CD4-positive, alpha-beta memory T cell (primary cell): ENCODE measurements around the gene TBRG4. TPM values are rescaled to one million over a fixed set of nuclear protein-coding genes. Genes with fewer than 3 reads are reported as not detected.
A peak's percentile ranks its signal among the peaks of the same experiment; 100 is the strongest.

Experiments
- CTCF ChIA-PET: fragments of 350-600 bp; sonication (Branson Sonifier 250); formaldehyde crosslinking; loops from one replicate; lab custom pipeline; 2021; ENCODE audit warnings: inconsistent platforms; ENCODE audit not compliant: partially characterized antibody; lab: Charles Lee
- POLR2A ChIA-PET: fragments of 350-600 bp; sonication (Branson Sonifier 250); formaldehyde crosslinking; loops from one replicate; lab custom pipeline; 2021; ENCODE audit not compliant: partially characterized antibody; lab: Charles Lee
- DNase-seq, 5 donors: peaks; one replicate each; pipeline versions ENCODE4 v3.0.0 to v3.0.0-alpha.2; 2020 to 2022; ENCODE audit warnings: mixed read lengths in 1 of 5
- H3K27ac ChIP-seq: one replicate; pipeline ENCODE4 v1.7.0; 2013; ENCODE audit warnings: low read depth, low read length
- H3K27me3 ChIP-seq: 2 replicates; pipeline ENCODE4 v1.7.0; 2013; ENCODE audit warnings: mild to moderate bottlenecking, low read length, moderate library complexity; ENCODE audit not compliant: insufficient read depth
- H3K36me3 ChIP-seq: 2 replicates; pipeline ENCODE4 v1.7.0; 2013; ENCODE audit warnings: mild to moderate bottlenecking, low read length, moderate library complexity; ENCODE audit not compliant: insufficient read depth
- H3K4me1 ChIP-seq: 2 replicates; pipeline ENCODE4 v1.7.0; 2013; ENCODE audit warnings: mild to moderate bottlenecking, low read length, moderate library complexity; ENCODE audit not compliant: insufficient read depth
- H3K4me3 ChIP-seq, 2 donors: one replicate each; pipeline ENCODE4 v1.7.0; 2013; ENCODE audit warnings: low read length in 2 of 2, mild to moderate bottlenecking in 1 of 2
- H3K9me3 ChIP-seq, 2 donors: one replicate each; pipeline ENCODE4 v1.7.0; 2013; ENCODE audit warnings: low read length in 2 of 2, control low read depth in 1 of 2; ENCODE audit not compliant: control insufficient read depth in 1 of 2
- H3K27ac Mint-ChIP-seq, 7 donors: one replicate each; pipeline ENCODE4 v1.8.0; 2020 to 2021; ENCODE audit warnings: mixed read lengths in 7 of 7, mild to moderate bottlenecking in 6 of 7, inconsistent platforms in 3 of 7, moderate library complexity in 3 of 7
- H3K27me3 Mint-ChIP-seq, 2 donors: one replicate each; pipeline ENCODE4 v1.8.0; 2020 to 2021; ENCODE audit warnings: mixed read lengths in 2 of 2
- H3K36me3 Mint-ChIP-seq, 2 donors: one replicate each; pipeline ENCODE4 v1.8.0; 2020 to 2021; ENCODE audit warnings: mixed read lengths in 2 of 2, inconsistent platforms in 1 of 2, mild to moderate bottlenecking in 1 of 2
- H3K4me1 Mint-ChIP-seq, 4 donors: one replicate each; pipeline ENCODE4 v1.8.0; 2020 to 2021; ENCODE audit warnings: mixed read lengths in 4 of 4, mild to moderate bottlenecking in 1 of 4
- H3K4me3 Mint-ChIP-seq, 8 donors: one replicate each; pipeline ENCODE4 v1.8.0; 2020 to 2021; ENCODE audit warnings: mixed read lengths in 8 of 8, mild to moderate bottlenecking in 7 of 8, moderate library complexity in 6 of 8, inconsistent platforms in 3 of 8
- H3K9me3 Mint-ChIP-seq, 8 donors: one replicate each; pipeline ENCODE4 v1.8.0; 2020 to 2021; ENCODE audit warnings: mixed read lengths in 8 of 8, mild to moderate bottlenecking in 5 of 8, inconsistent platforms in 3 of 8, moderate library complexity in 1 of 8
- intact Hi-C: fragments of 100-400 bp; cut with micrococcal nuclease; formaldehyde crosslinking; loops from one replicate; pipeline ENCODE4 v1.15.1; 2023
- polyA plus RNA-seq, 2 donors: library from polyadenylated mRNA; unstranded; fragments of 300-500 nt; fragmentation: Illumina TruSeq; gene quantifications; one replicate each; pipeline ENCODE4 v1.2.3, GENCODE V29; 2021
- total RNA-seq, 2 experiments: library from RNA; stranded (reverse); gene quantifications; one replicate each; pipeline ENCODE4 v1.2.3, GENCODE V29; 2021

Gene TBRG4
- total and polyA plus RNA-seq, 4 experiments from 2014 or later: 48.5 to 129 (median 84.3) TPM

DNA sequence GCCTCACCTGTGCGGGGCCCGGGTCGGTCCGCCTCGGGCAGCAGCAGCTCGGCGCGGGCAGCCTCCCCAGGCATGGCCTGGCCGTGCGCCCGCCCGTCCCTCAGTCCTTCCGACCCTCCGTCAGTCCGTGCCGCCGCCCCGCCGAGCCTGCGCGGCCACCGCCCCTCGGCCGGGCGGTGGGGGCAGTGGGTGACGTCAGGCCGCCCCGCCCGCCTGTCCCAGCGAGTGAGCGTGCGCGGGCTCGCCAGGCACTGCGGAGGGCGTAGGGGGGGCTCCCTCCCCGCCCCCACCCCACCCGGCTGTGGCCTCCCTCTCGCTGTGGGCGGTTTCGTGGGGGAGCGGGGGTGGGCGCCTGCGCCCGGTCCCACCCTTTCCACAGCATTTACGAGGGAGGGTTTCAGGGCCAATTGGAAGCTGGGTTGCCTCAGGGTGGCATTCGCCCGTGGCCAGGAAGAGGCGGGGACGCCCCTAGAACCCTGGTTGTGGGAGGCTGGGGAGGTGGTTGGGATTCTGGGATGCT is 22.6 kb downstream of the TBRG4 start, which contains the start of gene NACAD:
Gene NACAD, minus strand, starts transcription at position 149 of the 520 bp plus-strand sequence. Its CDS starts 75 bp downstream, at position 74.
- no peaks in the 10 kb centered on the region for H3K9me3 ChIP-seq
- no peaks in the 10 kb centered on the region for H3K36me3 ChIP-seq
- Mint-ChIP-seq H3K36me3 (peaks cover 0 to 6% of the 10 kb centered on the region in 2 donors), H3K9me3 (peaks cover 0 to 14% (median 9%) of the 10 kb centered on the region in 8 donors), H3K27ac (peak within 1 kb of the TSS; percentile 31 to 86 (median 65)), H3K27me3 (peaks cover 1 to 5% of the 10 kb centered on the region in 2 donors), H3K4me1 (peaks cover 0 to 10% (median 7%) of the 10 kb centered on the region in 4 donors), H3K4me3 (peak within 1 kb of the TSS; percentile 52 to 80 (median 70))
- intact Hi-C loops: no loop called here
- POLR2A ChIA-PET: interaction anchor here (0.6 to 1.7 kb wide), 3 partner anchors 8 to 61 kb away, joined by 3 to 5 read pairs (median 5); no protein-coding TSS in a partner anchor
- H3K4me3 ChIP-seq: peak within 1 kb of the TSS in 1 of 2 donors; percentile 49
- H3K27ac ChIP-seq: no peak within 1 kb of the TSS
- DNase-seq: peak in 1 of 5 donors; percentile 26
- CTCF ChIA-PET: no interaction called here
- peaks cover 8% of the 10 kb centered on the region for H3K4me1 ChIP-seq
- H3K27me3 ChIP-seq: peaks cover 8% of the 10 kb centered on the region

DNA sequence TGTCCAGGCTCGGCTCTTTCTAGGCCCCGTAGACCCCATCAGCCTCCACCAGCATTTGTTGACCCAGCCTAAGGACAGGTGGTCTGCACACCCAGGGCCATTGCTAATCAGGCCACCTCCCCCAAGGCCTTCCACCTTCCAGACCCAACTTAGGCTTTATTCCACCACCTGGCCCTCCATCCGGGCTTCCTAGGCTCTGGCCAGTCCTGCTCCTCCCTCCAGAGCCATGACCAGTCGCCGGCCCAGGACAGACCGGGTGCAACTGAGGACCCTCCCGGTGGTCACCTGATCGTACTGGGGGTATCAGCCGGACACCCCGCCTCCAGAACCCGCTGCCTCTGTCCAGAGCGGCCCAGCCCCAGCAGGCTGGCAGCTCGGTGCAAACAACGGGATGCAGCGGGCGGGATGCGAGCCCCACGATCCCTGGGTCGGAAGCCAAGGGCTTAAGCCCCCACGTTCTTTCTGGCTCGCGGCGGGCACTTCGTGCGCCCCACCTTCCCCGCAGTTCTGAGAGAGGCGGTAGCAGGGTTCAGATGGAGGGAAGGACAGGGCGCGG is 23.3 kb downstream of the TBRG4 start:
- POLR2A ChIA-PET: no interaction called here
- Mint-ChIP-seq H3K4me3 (peak overlapping the region in 3 of 8 donors; percentile 26 to 59 (median 29)), H3K36me3 (peaks cover 0 to 3% of the 10 kb centered on the region in 2 donors), H3K27ac (peak overlapping the region in 2 of 7 donors; percentile 11 to 57), H3K4me1 (peaks cover 0 to 10% (median 7%) of the 10 kb centered on the region in 4 donors), H3K27me3 (peaks cover 1 to 5% of the 10 kb centered on the region in 2 donors), H3K9me3 (peaks cover 0 to 9% (median 5%) of the 10 kb centered on the region in 8 donors)
- intact Hi-C loops: no loop called here
- H3K27ac ChIP-seq: no peak overlapping the region
- no peaks in the 10 kb centered on the region for H3K36me3 ChIP-seq
- no peak for DNase-seq
- CTCF ChIA-PET: no interaction called here
- no peaks in the 10 kb centered on the region for H3K9me3 ChIP-seq
- H3K27me3 ChIP-seq: peaks cover 8% of the 10 kb centered on the region
- H3K4me3 ChIP-seq: no peak overlapping the region
- peaks cover 8% of the 10 kb centered on the region for H3K4me1 ChIP-seq

DNA sequence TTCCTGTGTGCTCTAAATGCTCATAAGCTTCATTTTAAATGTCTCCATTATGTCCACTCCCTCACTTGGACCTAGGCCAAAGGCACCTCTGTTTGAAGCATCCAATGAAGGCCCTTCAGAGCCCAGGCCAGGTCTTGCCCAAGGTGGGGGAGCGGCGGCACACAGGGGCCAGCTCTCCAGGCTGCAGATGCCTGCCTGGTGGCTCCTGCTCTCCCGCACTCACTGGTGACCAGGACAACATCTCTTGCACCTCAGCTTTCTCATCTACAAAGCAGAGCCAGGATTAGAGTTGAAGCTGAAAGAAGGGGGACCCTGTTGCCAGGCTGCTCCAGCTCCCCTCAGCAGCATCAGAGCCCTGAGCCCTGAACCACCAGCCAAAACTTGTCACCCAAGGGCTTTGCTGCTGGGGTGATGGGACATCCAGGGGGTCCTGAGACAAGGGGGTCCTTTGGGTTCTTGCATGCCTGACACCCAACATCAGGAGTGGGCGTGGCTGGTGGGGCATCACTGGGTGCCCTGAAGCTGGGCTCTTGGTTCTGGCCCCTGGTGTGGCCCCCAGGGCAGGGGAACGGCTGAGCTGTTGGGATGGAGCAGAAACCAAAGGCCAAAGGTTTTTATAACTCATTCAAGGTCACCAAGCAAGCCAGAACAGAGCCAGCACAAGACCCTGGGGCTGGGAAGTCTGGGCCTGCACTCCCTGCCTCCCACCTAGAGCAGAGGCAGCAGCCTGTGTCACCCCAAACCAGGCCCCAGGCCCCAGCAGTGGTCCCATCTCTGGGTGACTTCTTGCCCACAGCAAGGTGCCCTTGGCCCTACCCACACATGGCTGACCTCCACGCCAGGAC is 24.0 kb downstream of the TBRG4 start:
- peak overlapping the region in 4 of 7 donors; percentile 11 to 57 (median 26) for H3K27ac Mint-ChIP-seq
- POLR2A ChIA-PET: interaction anchor here (1.3 kb wide), 1 partner anchor 17 kb away, joined by 4 read pairs; no protein-coding TSS in a partner anchor

DNA sequence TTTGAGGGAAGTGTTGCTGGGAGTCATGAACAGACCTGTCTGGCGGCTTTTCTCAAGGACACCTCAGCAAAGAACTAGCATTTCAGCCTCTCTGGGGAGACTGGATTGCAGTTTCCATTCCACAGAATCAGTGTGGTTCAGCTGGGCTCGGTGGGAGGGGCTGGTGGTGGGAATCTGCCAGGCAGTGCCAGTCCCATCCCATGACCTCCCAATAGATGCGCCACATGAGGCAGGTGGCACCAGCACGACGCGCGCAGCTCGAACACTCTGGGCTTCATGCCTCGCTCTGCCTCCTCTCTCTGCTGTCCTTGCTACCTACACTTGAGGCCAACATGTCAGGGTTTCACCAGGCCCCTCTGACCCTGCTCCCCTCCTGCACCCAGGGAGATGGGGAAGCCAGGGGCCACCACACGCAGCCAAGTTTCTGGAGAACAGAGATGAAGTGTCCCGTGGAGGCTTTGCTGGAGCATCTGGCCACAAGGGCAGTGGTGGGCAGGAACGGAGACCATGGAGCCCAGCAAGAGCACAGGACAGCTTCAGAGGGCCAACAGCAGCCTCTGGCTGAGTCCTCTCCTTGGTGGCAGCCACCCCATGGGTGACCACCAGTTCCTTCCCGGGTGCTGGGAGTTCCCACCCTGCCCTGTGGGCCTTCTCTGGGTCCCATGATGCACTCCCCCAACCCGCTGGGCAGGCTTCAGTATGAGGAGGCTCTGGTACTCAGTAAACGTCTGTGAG is 25.0 kb downstream of the TBRG4 start:
- DNase-seq: no peak
- H3K36me3 ChIP-seq: no peaks in the 10 kb centered on the region
- H3K4me3 ChIP-seq: no peak overlapping the region
- POLR2A ChIA-PET: interaction anchor here (1.3 kb wide), 1 partner anchor 18 kb away, joined by 4 read pairs; no protein-coding TSS in a partner anchor
- no peaks in the 10 kb centered on the region for H3K9me3 ChIP-seq
- Mint-ChIP-seq H3K9me3 (no peaks in the 10 kb centered on the region), H3K4me3 (no peak overlapping the region), H3K27me3 (peaks cover 1 to 5% of the 10 kb centered on the region in 2 donors), H3K36me3 (no peaks in the 10 kb centered on the region), H3K27ac (peak overlapping the region in 2 of 7 donors; percentile 30 to 37), H3K4me1 (peaks cover 0 to 10% (median 7%) of the 10 kb centered on the region in 4 donors)
- peaks cover 8% of the 10 kb centered on the region for H3K4me1 ChIP-seq
- H3K27me3 ChIP-seq: peaks cover 8% of the 10 kb centered on the region
- intact Hi-C loops: no loop called here
- CTCF ChIA-PET: interaction anchor here (0.7 to 1.2 kb wide), 4 partner anchors 10 to 251 kb away, joined by 3 read pairs; no protein-coding TSS in a partner anchor
- no peak overlapping the region for H3K27ac ChIP-seq

More for the DNA sequence above, 24.0 kb downstream of the TBRG4 start:
- CTCF ChIA-PET: interaction anchor here (0.7 to 1.1 kb wide), 3 partner anchors 11 to 252 kb away, joined by 3 read pairs; no protein-coding TSS in a partner anchor
- Mint-ChIP-seq H3K9me3 (peaks cover 0 to 2% (median under 1%) of the 10 kb centered on the region in 8 donors), H3K36me3 (no peaks in the 10 kb centered on the region), H3K27me3 (peaks cover 1 to 5% of the 10 kb centered on the region in 2 donors), H3K4me1 (peaks cover 0 to 10% (median 7%) of the 10 kb centered on the region in 4 donors), H3K4me3 (peak overlapping the region in 3 of 8 donors; percentile 26 to 59 (median 29))
- DNase-seq: no peak
- H3K27me3 ChIP-seq: peaks cover 8% of the 10 kb centered on the region
- no peaks in the 10 kb centered on the region for H3K9me3 ChIP-seq
- no peak overlapping the region for H3K27ac ChIP-seq
- H3K4me1 ChIP-seq: peaks cover 8% of the 10 kb centered on the region
- H3K36me3 ChIP-seq: no peaks in the 10 kb centered on the region
- no peak overlapping the region for H3K4me3 ChIP-seq
- intact Hi-C loops: no loop called here

DNA sequence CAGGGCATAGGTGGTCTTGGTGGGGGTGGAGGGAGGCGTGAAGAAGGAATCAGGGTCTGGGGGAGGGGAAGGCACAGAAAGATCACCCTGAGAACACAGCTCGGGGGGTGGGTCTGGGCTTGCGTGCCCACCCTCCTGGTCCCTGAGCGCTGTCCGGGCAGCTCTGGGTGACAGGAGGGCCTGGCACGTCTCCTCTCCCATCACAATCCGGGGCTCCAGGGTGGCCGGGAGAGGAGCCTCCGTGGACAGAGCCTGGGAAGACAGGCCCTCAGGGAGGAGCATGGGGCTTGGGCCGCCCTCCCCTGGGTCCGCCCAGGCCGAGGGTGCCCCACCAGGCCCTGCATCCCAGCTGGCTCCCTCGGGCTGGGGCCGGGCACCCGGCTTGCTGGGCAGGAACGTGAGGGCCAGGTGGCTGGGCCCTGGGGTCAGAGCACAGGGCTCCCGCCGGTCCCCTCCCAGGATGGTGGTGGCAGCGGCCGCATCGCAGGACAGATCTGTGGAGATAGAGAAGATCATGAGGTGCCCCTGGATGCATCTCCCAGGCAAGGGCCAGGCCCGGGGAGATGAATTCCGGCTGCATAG is 25.8 kb downstream of the TBRG4 start:
- ChIA-PET POLR2A (interaction anchor here (1.2 kb wide), 1 partner anchor 25 kb away, joined by 4 read pairs; no protein-coding TSS in a partner anchor), CTCF (interaction anchor here (1.2 kb wide), 1 partner anchor 112 kb away, joined by 3 read pairs; no protein-coding TSS in a partner anchor)
- Mint-ChIP-seq H3K27me3 (peaks cover 1 to 5% of the 10 kb centered on the region in 2 donors), H3K27ac (no peak overlapping the region), H3K4me1 (peaks cover 0 to 10% (median 7%) of the 10 kb centered on the region in 4 donors), H3K9me3 (no peaks in the 10 kb centered on the region), H3K36me3 (no peaks in the 10 kb centered on the region), H3K4me3 (peak overlapping the region in 1 of 8 donors; percentile 32)
- Histone ChIP-seq H3K27ac (no peak overlapping the region), H3K36me3 (no peaks in the 10 kb centered on the region), H3K4me3 (no peak overlapping the region), H3K27me3 (peaks cover 8% of the 10 kb centered on the region), H3K9me3 (no peaks in the 10 kb centered on the region), H3K4me1 (peaks cover 8% of the 10 kb centered on the region)
- DNase-seq: no peak
- intact Hi-C loops: no loop called here

DNA sequence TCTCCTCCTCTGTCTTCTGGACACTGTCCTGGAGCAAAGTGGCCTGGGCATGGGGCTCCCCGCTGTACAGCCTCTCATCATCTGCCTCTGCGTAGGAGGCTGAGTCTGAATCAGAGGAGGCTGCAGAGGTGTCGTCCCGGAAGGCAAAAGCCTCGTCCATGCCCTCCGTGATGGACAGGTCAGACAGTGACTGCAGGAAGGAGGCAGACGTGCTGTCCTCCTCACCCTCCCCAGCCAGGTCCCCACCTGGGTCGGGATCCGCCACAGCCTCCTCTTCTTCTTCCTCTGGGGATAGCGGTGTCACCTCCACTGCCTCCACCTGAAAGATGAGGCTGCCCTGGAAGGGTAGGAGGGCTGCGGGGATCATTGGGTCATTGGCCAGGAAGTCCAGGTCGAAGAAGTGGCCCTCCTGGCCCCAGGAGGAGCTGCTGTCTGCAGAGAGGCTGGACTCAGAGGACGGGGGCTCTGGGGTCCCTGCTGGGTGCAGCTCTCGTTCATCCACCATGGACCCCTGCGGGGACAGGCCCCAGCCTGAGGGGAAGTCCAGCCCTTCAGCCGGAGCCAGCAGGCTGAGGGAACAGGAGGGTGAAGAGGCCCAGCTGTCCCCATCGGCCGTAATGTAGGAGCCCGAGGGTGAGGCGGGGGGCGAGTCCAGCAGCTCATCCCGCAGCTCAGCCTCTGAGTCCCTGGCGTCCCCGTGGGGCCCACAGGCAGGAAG is 26.4 kb downstream of the TBRG4 start:
- H3K36me3 Mint-ChIP-seq: no peaks in the 10 kb centered on the region
- peaks cover 1 to 4% of the 10 kb centered on the region in 2 donors for H3K27me3 Mint-ChIP-seq
- POLR2A ChIA-PET: interaction anchor here (0.6 to 1.2 kb wide), 2 partner anchors 25 to 67 kb away, joined by 4 read pairs; no protein-coding TSS in a partner anchor
- peaks cover 0 to 12% (median 8%) of the 10 kb centered on the region in 4 donors for H3K4me1 Mint-ChIP-seq
- Histone ChIP-seq H3K36me3 (no peaks in the 10 kb centered on the region), H3K4me1 (peaks cover 8% of the 10 kb centered on the region), H3K27ac (no peak overlapping the region), H3K27me3 (peaks cover 8% of the 10 kb centered on the region), H3K9me3 (no peaks in the 10 kb centered on the region), H3K4me3 (no peak overlapping the region)
- intact Hi-C loops: no loop called here
- CTCF ChIA-PET: interaction anchor here (1.2 kb wide), 1 partner anchor 111 kb away, joined by 3 read pairs; no protein-coding TSS in a partner anchor
- no peak for DNase-seq
- no peak overlapping the region for H3K27ac Mint-ChIP-seq
- no peaks in the 10 kb centered on the region for H3K9me3 Mint-ChIP-seq
- H3K4me3 Mint-ChIP-seq: no peak overlapping the region
